Glomerular visceral epithelial cell (primary cell): Measurements from ENCODE around the gene PCNP.
"Not testable (repeated sequence)": the region's sequence is repeated elsewhere in the genome, so short reads cannot be mapped to it uniquely, and the experiment has no call there.

ENCODE experiments used
- DNase-seq: peaks from one replicate; pipeline ENCODE4 v3.0.0-alpha.2; 2016; ENCODE audit errors: extremely low spot score

The PCNP gene

GRCh38 chr3:101567528-101568317 is 6.3 kb upstream of the PCNP start:
- no peak for DNase-seq

- no peak for DNase-seq
Observed at GRCh38 chr3:101571028-101571895, 2.7 kb upstream of the PCNP start.

GRCh38 chr3:101574388-101575112 is 570 bp downstream of the PCNP start:
- DNase-seq: peak; percentile 49

- DNase-seq: no peak
Observed at GRCh38 chr3:101577286-101577685, 3.3 kb downstream of the PCNP start.

- DNase-seq: no peak
Observed at GRCh38 chr3:101588616-101589015, 14.6 kb downstream of the PCNP start.

GRCh38 chr3:101591071-101591470 is 17.1 kb downstream of the PCNP start:
- no peak for DNase-seq

- no peak for DNase-seq
Observed at GRCh38 chr3:101602731-101603130, 28.8 kb downstream of the PCNP start.

GRCh38 chr3:101603184-101603583 is 29.2 kb downstream of the PCNP start:
- DNase-seq: no peak

GRCh38 chr3:101605398-101605797 is 31.4 kb downstream of the PCNP start:
- not testable (repeated sequence) for DNase-seq

GRCh38 chr3:101611023-101611422 is 37.0 kb downstream of the PCNP start:
- no peak for DNase-seq

- not testable (repeated sequence) for DNase-seq
Observed at GRCh38 chr3:101613014-101613413, 39.0 kb downstream of the PCNP start.

GRCh38 chr3:101615525-101615924 is 41.5 kb downstream of the PCNP start:
- DNase-seq: no peak

- DNase-seq: no peak
Observed at GRCh38 chr3:101617478-101617877, 43.5 kb downstream of the PCNP start.

GRCh38 chr3:101618726-101619125 is 44.7 kb downstream of the PCNP start:
- no peak for DNase-seq

- no peak for DNase-seq
Observed at GRCh38 chr3:101619734-101620133, 45.8 kb downstream of the PCNP start.

- DNase-seq: no peak
Observed at GRCh38 chr3:101623656-101624055, 49.7 kb downstream of the PCNP start.

- no peak for DNase-seq
Observed at GRCh38 chr3:101624857-101625256, 50.9 kb downstream of the PCNP start.

- DNase-seq: no peak
Observed at GRCh38 chr3:101625879-101626278, 51.9 kb downstream of the PCNP start.

- no peak for DNase-seq
Observed at GRCh38 chr3:101629219-101629618, 55.2 kb downstream of the PCNP start.

GRCh38 chr3:101631098-101631796 is 57.3 kb downstream of the PCNP start:
- no peak for DNase-seq

- not testable (repeated sequence) for DNase-seq
Observed at GRCh38 chr3:101631959-101632358, 58.0 kb downstream of the PCNP start.

- no peak for DNase-seq
Observed at GRCh38 chr3:101632586-101632985, 58.6 kb downstream of the PCNP start.
